ENCODE results near the gene INPP5A. TPM values are rescaled to one million over a fixed set of nuclear protein-coding genes. Genes with fewer than 3 reads are reported as not detected.

Gene INPP5A
- total RNA-seq, 1 donor from 2014 or later, result 36.3 TPM

GRCh38 chr10:132711613-132712121, 174.1 kb downstream of the INPP5A start:
- H3K4me1 Mint-ChIP-seq (ENCODE audit: low read depth, unreplicated experiment), result peaks cover 3% of the 10 kb centered on the region
- peaks cover 11% of the 10 kb centered on the region for H3K27me3 Mint-ChIP-seq (ENCODE audit: unreplicated experiment)

GRCh38 chr10:132712291-132712690, 174.7 kb downstream of the INPP5A start:
- Mint-ChIP-seq H3K4me1 (ENCODE audit: low read depth, unreplicated experiment) (peaks cover 3% of the 10 kb centered on the region), H3K36me3 (ENCODE audit: unreplicated experiment) (no peaks in the 10 kb centered on the region), H3K4me3 (ENCODE audit: unreplicated experiment) (no peak overlapping the region), H3K9me3 (ENCODE audit: unreplicated experiment) (peaks cover 9% of the 10 kb centered on the region), H3K27me3 (ENCODE audit: unreplicated experiment) (peaks cover 11% of the 10 kb centered on the region), H3K27ac (ENCODE audit: unreplicated experiment) (no peak overlapping the region)
- TF ChIP-seq CTCF (IDR thresholded peaks at IDR 0.05; ENCODE audit: partially characterized antibody, unreplicated experiment), result no peak
- no peak for DNase-seq

More at GRCh38 chr10:132711613-132712121, 174.1 kb downstream of the INPP5A start:
- H3K27ac Mint-ChIP-seq (ENCODE audit: unreplicated experiment), result no peak overlapping the region
- DNase-seq, result no peak
- TF ChIP-seq CTCF (IDR thresholded peaks at IDR 0.05; ENCODE audit: partially characterized antibody, unreplicated experiment), result no peak
- H3K4me3 Mint-ChIP-seq (ENCODE audit: unreplicated experiment), result no peak overlapping the region
- peaks cover 9% of the 10 kb centered on the region for H3K9me3 Mint-ChIP-seq (ENCODE audit: unreplicated experiment)
- no peaks in the 10 kb centered on the region for H3K36me3 Mint-ChIP-seq (ENCODE audit: unreplicated experiment)

GRCh38 chr10:132712743-132713142, 175.2 kb downstream of the INPP5A start:
- H3K4me3 Mint-ChIP-seq (ENCODE audit: unreplicated experiment), result no peak overlapping the region
- no peak for TF ChIP-seq CTCF (IDR thresholded peaks at IDR 0.05; ENCODE audit: partially characterized antibody, unreplicated experiment)

GRCh38 chr10:132713421-132714095, 176.0 kb downstream of the INPP5A start:
- DNase-seq, result no peak
- H3K4me1 Mint-ChIP-seq (ENCODE audit: low read depth, unreplicated experiment), result peaks cover 3% of the 10 kb centered on the region
- H3K4me3 Mint-ChIP-seq (ENCODE audit: unreplicated experiment), result no peak overlapping the region
- H3K9me3 Mint-ChIP-seq (ENCODE audit: unreplicated experiment), result peaks cover 9% of the 10 kb centered on the region
- H3K27ac Mint-ChIP-seq (ENCODE audit: unreplicated experiment), result no peak overlapping the region
- peaks cover 11% of the 10 kb centered on the region for H3K27me3 Mint-ChIP-seq (ENCODE audit: unreplicated experiment)
- H3K36me3 Mint-ChIP-seq (ENCODE audit: unreplicated experiment), result no peaks in the 10 kb centered on the region
- TF ChIP-seq CTCF (IDR thresholded peaks at IDR 0.05; ENCODE audit: partially characterized antibody, unreplicated experiment), result no peak

More at GRCh38 chr10:132712743-132713142, 175.2 kb downstream of the INPP5A start:
- Mint-ChIP-seq H3K9me3 (ENCODE audit: unreplicated experiment) (peaks cover 9% of the 10 kb centered on the region), H3K36me3 (ENCODE audit: unreplicated experiment) (no peaks in the 10 kb centered on the region), H3K27me3 (ENCODE audit: unreplicated experiment) (peaks cover 11% of the 10 kb centered on the region), H3K4me1 (ENCODE audit: low read depth, unreplicated experiment) (peaks cover 3% of the 10 kb centered on the region), H3K27ac (ENCODE audit: unreplicated experiment) (no peak overlapping the region)
- no peak for DNase-seq
